Duodenal mucosa (tissue), 2 donors: Measurements from ENCODE around the gene DRAXIN.

Experiments
- H3K27ac ChIP-seq: one replicate; pipeline ENCODE4 v1.7.0; 2013; ENCODE audit warnings: low read depth, low read length
- H3K27me3 ChIP-seq, 2 donors: one replicate each; pipeline ENCODE4 v1.7.0; 2013; ENCODE audit warnings: low read length in 2 of 2, control low read depth in 1 of 2; ENCODE audit not compliant: insufficient read depth in 2 of 2, control insufficient read depth in 1 of 2
- H3K36me3 ChIP-seq, 2 donors: one replicate each; pipeline ENCODE4 v1.7.0; 2013; ENCODE audit warnings: low read length in 2 of 2, control low read depth in 1 of 2; ENCODE audit not compliant: insufficient read depth in 2 of 2, control insufficient read depth in 1 of 2
- H3K4me1 ChIP-seq, 2 donors: one replicate each; pipeline ENCODE4 v1.7.0; 2013; ENCODE audit warnings: low read length in 2 of 2, control low read depth in 1 of 2; ENCODE audit not compliant: insufficient read depth in 2 of 2, control insufficient read depth in 1 of 2
- H3K4me3 ChIP-seq, 2 donors: one replicate each; pipeline ENCODE4 v1.7.0; 2013; ENCODE audit warnings: low read length in 2 of 2, low read depth in 1 of 2
- H3K9ac ChIP-seq, 2 donors: one replicate each; pipeline ENCODE4 v1.7.0; 2013; ENCODE audit warnings: low read length in 2 of 2, low read depth in 1 of 2
- H3K9me3 ChIP-seq, 2 donors: one replicate each; pipeline ENCODE4 v1.7.0; 2013; ENCODE audit warnings: low read length in 2 of 2, control low read depth in 1 of 2; ENCODE audit not compliant: control insufficient read depth in 1 of 2

DRAXIN gene

GRCh38 chr1:11735531-11735853 is 44.0 kb downstream of the DRAXIN start:
- H3K27ac ChIP-seq = peak overlapping the region; percentile 11
- no peaks in the 10 kb centered on the region for H3K27me3 ChIP-seq
- H3K4me3 ChIP-seq = peak overlapping the region; percentile 93 to 98
- peak overlapping the region in 1 of 2 donors; percentile 1 for H3K9ac ChIP-seq
- peaks cover 18 to 42% of the 10 kb centered on the region in 2 donors for H3K4me1 ChIP-seq
- H3K36me3 ChIP-seq = no peaks in the 10 kb centered on the region
- H3K9me3 ChIP-seq = no peaks in the 10 kb centered on the region

- Histone ChIP-seq H3K9ac (peak within 1 kb of the TSS; percentile 73 to 98), H3K27me3 (no peaks in the 10 kb centered on the region), H3K36me3 (no peaks in the 10 kb centered on the region), H3K4me3 (peak within 1 kb of the TSS; percentile 93 to 98), H3K4me1 (peaks cover 15 to 36% of the 10 kb centered on the region in 2 donors), H3K9me3 (no peaks in the 10 kb centered on the region), H3K27ac (peak within 1 kb of the TSS; percentile 70)
These were observed 44.6 kb downstream of the DRAXIN start, which contains the start of gene AGTRAP for GRCh38 chr1:11735854-11736745. TSS of gene AGTRAP (plus strand) at chr1:11736136. CDS start at chr1:11736209, 73 bp downstream.

GRCh38 chr1:11736746-11737639 is 45.5 kb downstream of the DRAXIN start:
- Histone ChIP-seq H3K4me1 (peaks cover 15 to 28% of the 10 kb centered on the region in 2 donors), H3K9ac (peak overlapping the region; percentile 73 to 98)

GRCh38 chr1:11738096-11738495 is 46.6 kb downstream of the DRAXIN start:
- Histone ChIP-seq H3K27ac (no peak overlapping the region), H3K9me3 (no peaks in the 10 kb centered on the region), H3K36me3 (no peaks in the 10 kb centered on the region), H3K4me3 (no peak overlapping the region), H3K9ac (no peak overlapping the region), H3K4me1 (peaks cover 15 to 26% of the 10 kb centered on the region in 2 donors), H3K27me3 (no peaks in the 10 kb centered on the region)

More at GRCh38 chr1:11736746-11737639, 45.5 kb downstream of the DRAXIN start:
- Histone ChIP-seq H3K36me3 (no peaks in the 10 kb centered on the region), H3K27me3 (no peaks in the 10 kb centered on the region), H3K4me3 (peak overlapping the region; percentile 93 to 98), H3K27ac (peak overlapping the region; percentile 70), H3K9me3 (no peaks in the 10 kb centered on the region)

GRCh38 chr1:11738783-11739182 is 47.3 kb downstream of the DRAXIN start:
- Histone ChIP-seq H3K9ac (no peak overlapping the region), H3K27ac (no peak overlapping the region), H3K36me3 (no peaks in the 10 kb centered on the region), H3K9me3 (no peaks in the 10 kb centered on the region), H3K27me3 (no peaks in the 10 kb centered on the region), H3K4me1 (peaks cover 15 to 26% of the 10 kb centered on the region in 2 donors), H3K4me3 (no peak overlapping the region)

- H3K9ac ChIP-seq = no peak overlapping the region
- H3K36me3 ChIP-seq = no peaks in the 10 kb centered on the region
- peaks cover 13 to 24% of the 10 kb centered on the region in 2 donors for H3K4me1 ChIP-seq
- H3K27ac ChIP-seq = no peak overlapping the region
- H3K4me3 ChIP-seq = no peak overlapping the region
- H3K27me3 ChIP-seq = no peaks in the 10 kb centered on the region
- H3K9me3 ChIP-seq = no peaks in the 10 kb centered on the region
These were observed 49.0 kb downstream of the DRAXIN start for GRCh38 chr1:11740258-11741192.

- no peak overlapping the region for H3K27ac ChIP-seq
- H3K27me3 ChIP-seq = no peaks in the 10 kb centered on the region
- H3K9me3 ChIP-seq = no peaks in the 10 kb centered on the region
- H3K36me3 ChIP-seq = peaks cover 0 to 5% of the 10 kb centered on the region in 2 donors
- peaks cover 10 to 21% of the 10 kb centered on the region in 2 donors for H3K4me1 ChIP-seq
- no peak overlapping the region for H3K4me3 ChIP-seq
- no peak overlapping the region for H3K9ac ChIP-seq
These were observed 50.0 kb downstream of the DRAXIN start for GRCh38 chr1:11741482-11741881.

- no peak overlapping the region for H3K27ac ChIP-seq
- no peak overlapping the region for H3K4me3 ChIP-seq
- H3K36me3 ChIP-seq = peaks cover 0 to 5% of the 10 kb centered on the region in 2 donors
- no peaks in the 10 kb centered on the region for H3K9me3 ChIP-seq
- H3K9ac ChIP-seq = no peak overlapping the region
- H3K27me3 ChIP-seq = no peaks in the 10 kb centered on the region
- peaks cover 5 to 15% of the 10 kb centered on the region in 2 donors for H3K4me1 ChIP-seq
These were observed 50.5 kb downstream of the DRAXIN start for GRCh38 chr1:11741919-11742558.

- no peak overlapping the region for H3K9ac ChIP-seq
- H3K4me1 ChIP-seq = peaks cover 0 to 14% of the 10 kb centered on the region in 2 donors
- H3K27ac ChIP-seq = no peak overlapping the region
- no peak overlapping the region for H3K4me3 ChIP-seq
- H3K36me3 ChIP-seq = peaks cover 0 to 10% of the 10 kb centered on the region in 2 donors
- no peaks in the 10 kb centered on the region for H3K9me3 ChIP-seq
- no peaks in the 10 kb centered on the region for H3K27me3 ChIP-seq
These were observed 52.8 kb downstream of the DRAXIN start for GRCh38 chr1:11744287-11744686.
